Left ventricle myocardium inferior (tissue), 1 donor: ENCODE measurements around the gene TMX1. TPM values are rescaled to one million over a fixed set of nuclear protein-coding genes. Genes with fewer than 3 reads are reported as not detected.

Source experiments
- DNase-seq: peaks from one replicate; pipeline ENCODE4 v3.0.0-alpha.2; 2020
- H3K27ac ChIP-seq: fragments of 200-600 bp; replicated peaks from 2 replicates; pipeline ENCODE4 v1.8.0; 2021
- H3K27me3 ChIP-seq: fragments of 200-600 bp; 2 replicates; pipeline ENCODE4 v1.8.0; 2021; ENCODE audit warnings: low read depth
- H3K36me3 ChIP-seq: fragments of 200-600 bp; 2 replicates; pipeline ENCODE4 v1.8.0; 2021
- H3K4me1 ChIP-seq: fragments of 200-600 bp; 2 replicates; pipeline ENCODE4 v1.8.0; 2021
- H3K4me3 ChIP-seq: fragments of 200-600 bp; 2 replicates; pipeline ENCODE4 v1.8.0; 2021; ENCODE audit warnings: mild to moderate bottlenecking, moderate library complexity
- H3K9me3 ChIP-seq: fragments of 200-600 bp; replicated peaks from 2 replicates; pipeline ENCODE4 v1.8.0; 2021
- CTCF ChIP-seq: fragments of 200-600 bp; IDR thresholded peaks from 2 replicates; pipeline ENCODE4 v1.8.0; 2021; ENCODE audit warnings: antibody characterized with exemption, mild to moderate bottlenecking, borderline replicate concordance
- intact Hi-C: fragments of 100-400 bp; cut with micrococcal nuclease; formaldehyde crosslinking; loops from one replicate; pipeline ENCODE4 v1.11.0; 2022
- total RNA-seq: library from RNA; stranded (reverse); fragmentation: NEBNext Ultra II Directional; extraction: Animal tissue kit (Norgen Biotek cat#: 25700); gene quantifications from one replicate; pipeline ENCODE4 v1.2.1, GENCODE V29; 2021
- donor health status: DM: no; HTN: yes; CAD: no; lungs with severe emphysema.

Gene TMX1
- total RNA-seq, 1 donor from 2014 or later: 8.6 TPM

- Histone ChIP-seq H3K4me1 (peaks cover 40% of the 10 kb centered on the region), H3K9me3 (no peaks in the 10 kb centered on the region), H3K36me3 (peaks cover 46% of the 10 kb centered on the region), H3K27ac (no peak overlapping the region), H3K4me3 (no peak overlapping the region), H3K27me3 (no peaks in the 10 kb centered on the region)
- intact Hi-C loops: no loop called here
- no peak for DNase-seq
- TF ChIP-seq CTCF: no peak
Measured at GRCh38 chr14:51244591-51244990, 4.5 kb downstream of the TMX1 start.

- H3K27ac ChIP-seq: no peak overlapping the region
- intact Hi-C loops: no loop called here
- H3K27me3 ChIP-seq: no peaks in the 10 kb centered on the region
- H3K36me3 ChIP-seq: peaks cover 61% of the 10 kb centered on the region
- TF ChIP-seq CTCF: no peak
- no peak for DNase-seq
- H3K9me3 ChIP-seq: no peaks in the 10 kb centered on the region
- peaks cover 28% of the 10 kb centered on the region for H3K4me1 ChIP-seq
- H3K4me3 ChIP-seq: no peak overlapping the region
Measured at GRCh38 chr14:51246032-51246431, 6.0 kb downstream of the TMX1 start.

GRCh38 chr14:51248016-51248987, 8.3 kb downstream of the TMX1 start:
- Histone ChIP-seq H3K27ac (no peak overlapping the region), H3K4me3 (no peak overlapping the region), H3K27me3 (no peaks in the 10 kb centered on the region), H3K36me3 (peaks cover 82% of the 10 kb centered on the region), H3K9me3 (no peaks in the 10 kb centered on the region), H3K4me1 (peaks cover 5% of the 10 kb centered on the region)
- TF ChIP-seq CTCF: no peak
- intact Hi-C loops: no loop called here
- DNase-seq: no peak

GRCh38 chr14:51251486-51251885, 11.4 kb downstream of the TMX1 start:
- no peak for DNase-seq
- H3K36me3 ChIP-seq: peaks cover 92% of the 10 kb centered on the region
- H3K27ac ChIP-seq: no peak overlapping the region
- H3K4me1 ChIP-seq: peaks cover 4% of the 10 kb centered on the region
- intact Hi-C loops: no loop called here
- H3K9me3 ChIP-seq: no peaks in the 10 kb centered on the region
- no peak for TF ChIP-seq CTCF
- no peaks in the 10 kb centered on the region for H3K27me3 ChIP-seq
- no peak overlapping the region for H3K4me3 ChIP-seq

- Histone ChIP-seq H3K9me3 (peaks cover 6% of the 10 kb centered on the region), H3K36me3 (peaks cover 91% of the 10 kb centered on the region), H3K27me3 (no peaks in the 10 kb centered on the region), H3K27ac (no peak overlapping the region), H3K4me1 (peaks cover under 1% of the 10 kb centered on the region), H3K4me3 (no peak overlapping the region)
- TF ChIP-seq CTCF: no peak
- intact Hi-C loops: no loop called here
- no peak for DNase-seq
Measured at GRCh38 chr14:51253880-51254279, 13.8 kb downstream of the TMX1 start.
